Liver (tissue), 2 donors: ENCODE measurements around the gene MEGF6.

ENCODE experiments used
- EGR1 ChIP-seq, 2 donors: IDR thresholded peaks; 2 replicates each; pipeline ENCODE4 v1.6.1; 2016 to 2018; ENCODE audit warnings: antibody characterized with exemption in 2 of 2, low read depth in 2 of 2
- JUND ChIP-seq, 2 donors: IDR thresholded peaks; 2 replicates each; pipeline ENCODE4 v1.6.1; 2016; ENCODE audit warnings: antibody characterized with exemption in 2 of 2
- REST ChIP-seq: IDR thresholded peaks from 2 replicates; pipeline ENCODE4 v1.6.1; 2016; ENCODE audit warnings: antibody characterized with exemption, mild to moderate bottlenecking
- donor health status: healthy.

- no peak for TF ChIP-seq REST
- no peak for TF ChIP-seq JUND (IDR thresholded peaks at IDR 0.05)
- TF ChIP-seq EGR1 (IDR thresholded peaks at IDR 0.05; ENCODE audit: low read depth in 2 of 2): no peak
Observed at GRCh38 chr1:3481836-3482375, 129.4 kb downstream of the MEGF6 start.
